Activated T-helper 1 cell treated with Interleukin-2 at 50 U/mL for 16 hours (primary cell): ENCODE results near the gene SLC30A5.

Experiments used
- DNase-seq: peaks from one replicate; pipeline ENCODE4 v3.0.0-alpha.2; 2020; ENCODE audit warnings: low read depth

Gene SLC30A5

DNA sequence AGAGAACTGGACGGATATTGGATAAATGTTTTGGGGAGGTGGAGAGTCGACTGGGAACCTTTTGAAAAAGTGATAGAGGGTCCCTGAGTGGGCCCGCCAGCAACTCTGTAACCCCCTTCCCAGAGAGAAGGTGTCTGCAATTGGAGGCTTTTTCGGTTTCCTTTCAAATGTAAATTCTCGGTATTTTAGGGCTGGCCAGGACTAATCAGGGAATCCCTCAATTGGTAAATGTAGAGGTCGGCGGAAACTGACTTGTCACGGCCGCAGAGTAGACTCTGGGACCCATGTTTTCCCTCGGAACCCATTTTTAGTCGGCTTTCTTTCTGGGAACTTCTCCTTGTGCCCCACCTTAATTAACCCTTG is 73.7 kb downstream of the SLC30A5 start:
- no peak for DNase-seq

DNA sequence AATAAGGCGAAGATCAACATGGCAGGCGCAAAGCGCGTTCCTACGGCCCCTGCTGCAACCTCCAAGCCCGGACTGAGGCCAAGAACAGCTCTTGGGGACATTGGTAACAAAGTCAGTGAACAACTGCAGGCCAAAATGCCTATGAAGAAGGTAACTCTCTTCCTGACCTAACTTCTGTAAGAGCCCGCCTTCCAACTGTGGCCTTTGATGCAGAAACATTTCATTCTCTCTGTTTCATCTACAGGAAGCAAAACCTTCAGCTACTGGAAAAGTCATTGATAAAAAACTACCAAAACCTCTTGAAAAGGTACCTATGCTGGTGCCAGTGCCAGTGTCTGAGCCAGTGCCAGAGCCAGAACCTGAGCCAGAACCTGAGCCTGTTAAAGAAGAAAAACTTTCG is 74.1 kb downstream of the SLC30A5 start:
- DNase-seq: no peak

DNA sequence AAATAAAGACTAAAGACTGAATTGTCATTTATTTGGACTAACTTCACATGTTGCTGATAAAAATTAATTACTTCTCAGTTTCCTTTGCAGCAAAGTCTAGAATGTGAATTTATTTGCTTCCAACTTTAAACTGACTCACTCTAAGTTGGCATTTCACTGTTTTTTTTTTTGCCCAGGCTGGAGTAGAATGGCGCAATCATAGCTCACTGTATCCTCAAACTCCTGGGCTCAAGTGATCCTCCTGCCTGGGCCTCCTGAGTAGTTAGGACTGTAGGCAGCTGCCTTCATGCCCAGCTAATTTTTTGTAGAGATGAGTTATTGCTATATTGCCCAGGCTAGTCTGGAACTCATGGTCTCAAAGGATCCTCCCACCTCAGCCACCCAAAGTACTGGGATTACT is 76.7 kb downstream of the SLC30A5 start:
- no peak for DNase-seq

DNA sequence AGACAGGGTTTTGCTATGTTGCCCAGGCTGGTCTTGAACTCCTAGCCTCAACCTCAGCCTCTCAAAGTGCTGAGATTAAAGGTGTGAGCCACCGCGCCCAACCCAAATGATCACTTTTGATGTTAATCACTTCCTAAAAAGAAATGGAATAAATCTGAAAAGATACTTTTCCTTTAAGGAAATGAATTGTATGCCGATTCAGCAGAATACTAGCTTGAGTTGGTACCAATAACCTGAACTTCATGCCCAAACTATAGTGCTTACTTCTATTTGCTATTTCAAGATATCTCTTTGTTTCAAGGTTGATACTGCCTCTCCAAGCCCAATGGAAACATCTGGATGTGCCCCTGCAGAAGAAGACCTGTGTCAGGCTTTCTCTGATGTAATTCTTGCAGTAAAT is 77.2 kb downstream of the SLC30A5 start:
- no peak for DNase-seq
